ENCODE results near the gene ACTG1. TPM values are rescaled to one million over a fixed set of nuclear protein-coding genes. Genes with fewer than 3 reads are reported as not detected.

Gene ACTG1
- total and polyA plus RNA-seq, 2 donors (not counting 1 experiment from before 2014, with no cell fraction given), result 803 to 1,677 TPM

DNA sequence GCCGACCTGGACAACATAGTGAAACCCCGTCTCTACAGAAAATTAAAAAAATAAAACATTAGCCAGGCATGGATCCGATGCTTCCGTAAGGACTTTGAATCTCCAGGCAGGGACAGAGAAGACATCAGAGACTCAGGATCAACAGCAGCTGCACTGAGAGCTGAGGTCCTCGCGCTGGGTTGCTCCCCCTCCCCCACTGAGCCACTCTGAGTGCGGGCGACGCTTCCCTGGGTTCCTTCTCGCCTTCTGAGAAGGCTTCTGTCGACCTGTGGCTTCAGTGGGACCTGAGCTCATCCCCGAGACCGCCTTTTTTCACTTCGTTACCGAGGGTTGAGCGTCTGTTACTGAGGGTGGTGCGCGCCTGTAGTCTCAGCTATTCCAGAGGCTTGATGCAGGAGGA, 20.4 kb downstream of the ACTG1 start:
- H3K4me3 Mint-ChIP-seq, result no peak overlapping the region
- 91% methylated on average over 18 of the region's 18 CpGs for WGBS (ENCODE audit: insufficient coverage)
- no peak overlapping the region for H3K4me2 ChIP-seq (replicated peaks; ENCODE audit: low read depth, low read length, poor library complexity, severe bottlenecking)
- ChIA-PET CTCF (interaction anchor here (0.5 to 0.7 kb wide), 2 partner anchors 9 to 110 kb away, joined by 3 read pairs; no protein-coding TSS in a partner anchor), POLR2A (no interaction called here)
- peaks cover 0 to 4% (median 0%) of the 10 kb centered on the region in 3 donors for H3K9me3 ChIP-seq (ENCODE audit: control extremely low read depth in 1 of 3, control insufficient read depth in 2 of 3, insufficient read depth in 1 of 3, low read length in 2 of 3)
- H3K4me3 ChIP-seq (ENCODE audit: control extremely low read depth in 1 of 5, extremely low read depth in 1 of 5, insufficient read depth in 1 of 5, low read depth in 2 of 5, low read length in 4 of 5), result no peak overlapping the region
- H3K9me3 Mint-ChIP-seq (ENCODE audit: insufficient read depth), result no peaks in the 10 kb centered on the region
- no peak for DNase-seq
- H3K27ac Mint-ChIP-seq, result no peak overlapping the region
- H3K27ac ChIP-seq (ENCODE audit: low read length in 2 of 2), result no peak overlapping the region
- peaks cover 9 to 12% of the 10 kb centered on the region in 2 donors for H3K4me1 ChIP-seq (ENCODE audit: control insufficient read depth in 2 of 2, insufficient read depth in 2 of 2, low read length in 2 of 2)
- peaks cover 16% of the 10 kb centered on the region for H3K27me3 Mint-ChIP-seq
- H3K27me3 ChIP-seq (replicated peaks in 1 of 4; ENCODE audit: control extremely low read depth in 1 of 4, control insufficient read depth in 3 of 4, insufficient read depth in 4 of 4, low read length in 3 of 4), result peaks cover 0 to 12% (median 5%) of the 10 kb centered on the region in 4 experiments
- H3K9ac ChIP-seq (ENCODE audit: low read length), result no peak overlapping the region
- no peaks in the 10 kb centered on the region for H3K79me2 ChIP-seq (ENCODE audit: control insufficient read depth, insufficient read depth, low read length)
- no peaks in the 10 kb centered on the region for H3K36me3 ChIP-seq (replicated peaks in 1 of 2; ENCODE audit: control extremely low read depth in 1 of 2, control insufficient read depth in 1 of 2, extremely low read depth in 1 of 2, insufficient read depth in 2 of 2, low read length in 1 of 2)
- no peak for ATAC-seq (ENCODE audit: low read depth)
- intact Hi-C loops (cut with micrococcal nuclease), result no loop called here
- TF ChIP-seq EZH2 (IDR thresholded peaks at IDR 0.05; ENCODE audit: borderline replicate concordance, insufficient read depth, low read depth, low read length, poor library complexity, severe bottlenecking) (no peak), CTCF (IDR thresholded peaks at IDR 0.05) (no peak)
- H2AFZ ChIP-seq (ENCODE audit: insufficient read depth, low read depth, low read length, poor library complexity, severe bottlenecking), result no peak overlapping the region
- H3K4me1 Mint-ChIP-seq, result no peaks in the 10 kb centered on the region
- H4K20me1 ChIP-seq (ENCODE audit: control insufficient read depth, insufficient read depth, low read length, poor library complexity, severe bottlenecking), result no peaks in the 10 kb centered on the region

DNA sequence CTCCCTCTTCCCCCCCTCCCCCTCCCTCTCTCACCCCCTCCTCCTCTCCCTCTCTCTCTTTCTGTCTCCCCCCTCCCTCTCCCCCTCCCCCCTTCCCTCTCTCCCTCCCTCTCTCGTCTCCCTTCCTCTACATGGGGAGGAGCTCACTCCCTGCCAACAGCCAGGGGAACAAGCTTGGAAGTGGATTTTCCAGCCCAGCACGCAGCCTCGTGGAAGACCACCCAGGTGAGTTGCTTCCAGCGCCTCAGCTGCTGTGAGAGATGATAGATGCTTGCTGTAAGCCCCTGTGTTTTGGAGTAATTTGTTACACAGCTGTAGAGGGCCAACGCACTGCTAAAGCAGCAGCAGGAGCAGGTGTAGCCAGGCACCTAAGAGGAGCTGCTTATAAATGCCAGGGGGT, 20.8 kb downstream of the ACTG1 start:
- ATAC-seq (ENCODE audit: low read depth) (no peak), DNase-seq (no peak)
- CTCF ChIA-PET, result interaction anchor here (0.5 kb wide), 1 partner anchor 111 kb away, joined by 3 read pairs; no protein-coding TSS in a partner anchor
- Mint-ChIP-seq H3K4me1 (no peaks in the 10 kb centered on the region), H3K4me3 (no peak overlapping the region), H3K9me3 (ENCODE audit: insufficient read depth) (no peaks in the 10 kb centered on the region), H3K27ac (no peak overlapping the region), H3K27me3 (peaks cover 16% of the 10 kb centered on the region)
- no peaks in the 10 kb centered on the region for H3K79me2 ChIP-seq (ENCODE audit: control insufficient read depth, insufficient read depth, low read length)
- H3K36me3 ChIP-seq (replicated peaks in 1 of 2; ENCODE audit: control extremely low read depth in 1 of 2, control insufficient read depth in 1 of 2, extremely low read depth in 1 of 2, insufficient read depth in 2 of 2, low read length in 1 of 2), result no peaks in the 10 kb centered on the region
- H3K27ac ChIP-seq (ENCODE audit: low read length in 2 of 2), result no peak overlapping the region
- H4K20me1 ChIP-seq (ENCODE audit: control insufficient read depth, insufficient read depth, low read length, poor library complexity, severe bottlenecking), result no peaks in the 10 kb centered on the region
- intact Hi-C loops (cut with micrococcal nuclease), result no loop called here
- no peak overlapping the region for H3K4me2 ChIP-seq (replicated peaks; ENCODE audit: low read depth, low read length, poor library complexity, severe bottlenecking)
- H3K27me3 ChIP-seq (replicated peaks in 1 of 4; ENCODE audit: control extremely low read depth in 1 of 4, control insufficient read depth in 3 of 4, insufficient read depth in 4 of 4, low read length in 3 of 4), result peaks cover 0 to 12% (median 5%) of the 10 kb centered on the region in 4 experiments
- TF ChIP-seq EZH2 (IDR thresholded peaks at IDR 0.05; ENCODE audit: borderline replicate concordance, insufficient read depth, low read depth, low read length, poor library complexity, severe bottlenecking) (no peak), CTCF (IDR thresholded peaks at IDR 0.05) (no peak)
- H3K9me3 ChIP-seq (ENCODE audit: control extremely low read depth in 1 of 3, control insufficient read depth in 2 of 3, insufficient read depth in 1 of 3, low read length in 2 of 3), result peaks cover 0 to 4% (median 0%) of the 10 kb centered on the region in 3 donors
- peaks cover 9 to 13% of the 10 kb centered on the region in 2 donors for H3K4me1 ChIP-seq (ENCODE audit: control insufficient read depth in 2 of 2, insufficient read depth in 2 of 2, low read length in 2 of 2)
- H2AFZ ChIP-seq (ENCODE audit: insufficient read depth, low read depth, low read length, poor library complexity, severe bottlenecking), result no peak overlapping the region
- WGBS (ENCODE audit: insufficient coverage), result 87% methylated on average over 4 of the region's 5 CpGs
- H3K9ac ChIP-seq (ENCODE audit: low read length), result no peak overlapping the region
- no peak overlapping the region for H3K4me3 ChIP-seq (ENCODE audit: control extremely low read depth in 1 of 5, extremely low read depth in 1 of 5, insufficient read depth in 1 of 5, low read depth in 2 of 5, low read length in 4 of 5)
- POLR2A ChIA-PET, result no interaction called here

Measured in B cell (primary cell).